Endodermal cell (in vitro differentiated cells): Measurements from ENCODE around the gene FES. TPM values are rescaled to one million over a fixed set of nuclear protein-coding genes. Genes with fewer than 3 reads are reported as not detected.

Source experiments
- DNase-seq: peaks from one replicate; pipeline ENCODE4 v3.0.0-alpha.2; 2017
- H3K27ac ChIP-seq: 2 replicates; pipeline ENCODE4 v1.5.1; 2013; ENCODE audit warnings: mild to moderate bottlenecking, low read depth, low read length, moderate library complexity
- H3K27me3 ChIP-seq: 2 replicates; pipeline ENCODE4 v1.6.1; 2013; ENCODE audit warnings: mild to moderate bottlenecking, low read length, moderate library complexity; ENCODE audit not compliant: insufficient read depth, control insufficient read depth, poor library complexity, severe bottlenecking
- H3K36me3 ChIP-seq: 2 replicates; pipeline ENCODE4 v1.7.0; 2013; ENCODE audit warnings: mild to moderate bottlenecking, low read length, moderate library complexity; ENCODE audit not compliant: control insufficient read depth, insufficient read depth
- H3K4me1 ChIP-seq: one replicate; pipeline ENCODE4 v1.7.0; 2013; ENCODE audit warnings: low read length; ENCODE audit not compliant: control insufficient read depth, insufficient read depth
- H3K4me3 ChIP-seq: 2 replicates; pipeline ENCODE4 v1.5.1; 2013; ENCODE audit warnings: mild to moderate bottlenecking, low read length, moderate library complexity
- H3K9ac ChIP-seq: 2 replicates; pipeline ENCODE4 v1.6.1; 2013; ENCODE audit warnings: mild to moderate bottlenecking, low read length, moderate library complexity; ENCODE audit not compliant: poor library complexity, severe bottlenecking; ENCODE audit errors: extremely low read depth
- H3K9me3 ChIP-seq: 2 replicates; pipeline ENCODE4 v1.6.1; 2013; ENCODE audit warnings: mild to moderate bottlenecking, low read length, moderate library complexity; ENCODE audit not compliant: control insufficient read depth
- H3K27ac Mint-ChIP-seq: 2 replicates; pipeline ENCODE4 v1.8.0; 2020; ENCODE audit warnings: mixed read lengths
- H3K27me3 Mint-ChIP-seq: 2 replicates; pipeline ENCODE4 v1.8.0; 2021; ENCODE audit warnings: mild to moderate bottlenecking, mixed read lengths; ENCODE audit not compliant: insufficient read depth
- H3K36me3 Mint-ChIP-seq: 2 replicates; pipeline ENCODE4 v1.8.0; 2020; ENCODE audit warnings: low read depth, mixed read lengths
- H3K4me1 Mint-ChIP-seq: 2 replicates; pipeline ENCODE4 v1.8.0; 2020; ENCODE audit warnings: mixed read lengths
- H3K4me3 Mint-ChIP-seq: 2 replicates; pipeline ENCODE4 v1.8.0; 2020; ENCODE audit warnings: mild to moderate bottlenecking, moderate library complexity, mixed read lengths
- H3K9me3 Mint-ChIP-seq: 2 replicates; pipeline ENCODE4 v1.8.0; 2020; ENCODE audit warnings: mild to moderate bottlenecking, mixed read lengths
- CTCF ChIP-seq: fragments of 200-600 bp; sonication (generic); conservative IDR thresholded peaks from 2 replicates; pipeline ENCODE4 v1.5.0; 2021; ENCODE audit warnings: antibody characterized with exemption, mild to moderate bottlenecking
- WGBS, 2 experiments: methylation state at CpG; one replicate each; pipeline versions ENCODE4 v1.1.5 to v1.1.7; 2013; ENCODE audit warnings: missing lambda C conversion rate in 2 of 2, mixed read lengths in 1 of 2; ENCODE audit not compliant: insufficient coverage in 1 of 2, insufficient read length in 1 of 2; 5-methylcytosine and 5-hydroxymethylcytosine counted together
- total RNA-seq, 2 donors: library from RNA; stranded (reverse); fragmentation: NEBNext Ultra II Directional in 1 of 2; extraction: Animal tissue kit (Norgen Biotek cat#: 25700) in 1 of 2; gene quantifications; 2 replicates in 1 of 2; 3 replicates in 1 of 2; pipeline ENCODE4 v1.2.1, GENCODE V29; 2021

FES gene
- total RNA-seq, 2 donors from 2014 or later = 25.9 to 29.9 TPM

GRCh38 chr15:90884719-90885431 is 571 bp downstream of the FES start:
- Mint-ChIP-seq H3K4me1 (peaks cover 19% of the 10 kb centered on the region), H3K4me3 (peak overlapping the region; percentile 56), H3K9me3 (no peaks in the 10 kb centered on the region), H3K36me3 (peaks cover 11% of the 10 kb centered on the region), H3K27ac (peak overlapping the region; percentile 35), H3K27me3 (no peaks in the 10 kb centered on the region)
- no peak for DNase-seq
- no peak for TF ChIP-seq CTCF
- no peak overlapping the region for H3K27ac ChIP-seq
- H3K36me3 ChIP-seq = peaks cover 3% of the 10 kb centered on the region
- H3K9ac ChIP-seq = peak overlapping the region; percentile 30
- WGBS, 2 experiments = 76 to 83% methylated on average over 7 to 16 of the region's 16 CpGs
- H3K4me1 ChIP-seq = peaks cover 15% of the 10 kb centered on the region
- peak overlapping the region; percentile 72 for H3K4me3 ChIP-seq
- H3K27me3 ChIP-seq = no peaks in the 10 kb centered on the region
- no peaks in the 10 kb centered on the region for H3K9me3 ChIP-seq

DNA sequence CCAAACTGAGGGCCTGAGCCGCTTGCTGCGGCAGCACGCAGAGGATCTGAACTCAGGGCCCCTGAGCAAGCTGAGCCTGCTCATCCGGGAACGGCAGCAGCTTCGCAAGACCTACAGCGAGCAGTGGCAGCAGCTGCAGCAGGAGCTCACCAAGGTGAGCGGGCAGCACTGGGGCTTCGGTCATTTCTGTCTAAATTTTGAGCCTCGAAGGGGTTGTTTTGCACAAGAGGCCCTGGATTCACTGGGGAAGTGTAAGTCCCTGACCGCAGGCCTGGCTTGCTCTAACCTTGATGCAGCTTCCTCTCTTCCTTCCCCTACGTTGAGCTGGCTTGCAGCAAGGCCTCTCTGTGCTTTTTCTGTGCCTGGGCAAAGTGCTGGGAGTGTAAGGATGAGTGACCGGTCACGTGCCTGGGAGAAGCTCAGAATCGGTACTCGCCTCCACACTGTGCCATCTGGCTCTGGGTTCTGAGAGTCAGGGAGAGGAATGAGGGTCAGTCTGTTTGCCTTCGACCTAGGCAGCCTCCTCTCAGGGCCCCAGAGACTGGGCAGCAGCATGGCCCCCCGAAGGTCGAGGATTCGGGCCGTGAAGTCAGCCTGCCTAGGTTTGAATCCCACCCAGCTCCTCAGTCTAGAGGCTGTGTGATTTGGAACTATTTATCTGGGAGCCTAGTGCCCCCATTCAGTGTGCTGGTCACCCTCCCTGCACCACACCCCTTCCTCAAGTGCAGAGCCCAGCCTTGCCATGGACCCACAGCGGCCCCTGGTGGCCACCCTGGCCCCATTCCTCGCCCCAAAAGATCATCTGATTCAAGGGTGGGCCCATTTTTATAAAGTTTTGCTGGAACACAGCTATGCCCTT is 1.4 kb downstream of the FES start:
- Histone ChIP-seq H3K36me3 (peaks cover 3% of the 10 kb centered on the region), H3K4me1 (peaks cover 15% of the 10 kb centered on the region), H3K9ac (no peak overlapping the region), H3K4me3 (no peak overlapping the region), H3K27ac (no peak overlapping the region), H3K27me3 (no peaks in the 10 kb centered on the region), H3K9me3 (no peaks in the 10 kb centered on the region)
- Mint-ChIP-seq H3K4me3 (peak overlapping the region; percentile 56), H3K27me3 (no peaks in the 10 kb centered on the region), H3K36me3 (peaks cover 12% of the 10 kb centered on the region), H3K9me3 (no peaks in the 10 kb centered on the region), H3K4me1 (peaks cover 19% of the 10 kb centered on the region), H3K27ac (peak overlapping the region; percentile 35)
- DNase-seq = peak; percentile 94
- peak; percentile 98 for TF ChIP-seq CTCF
- WGBS, 2 experiments = 79 to 87% methylated on average over 15 to 23 of the region's 23 CpGs

DNA sequence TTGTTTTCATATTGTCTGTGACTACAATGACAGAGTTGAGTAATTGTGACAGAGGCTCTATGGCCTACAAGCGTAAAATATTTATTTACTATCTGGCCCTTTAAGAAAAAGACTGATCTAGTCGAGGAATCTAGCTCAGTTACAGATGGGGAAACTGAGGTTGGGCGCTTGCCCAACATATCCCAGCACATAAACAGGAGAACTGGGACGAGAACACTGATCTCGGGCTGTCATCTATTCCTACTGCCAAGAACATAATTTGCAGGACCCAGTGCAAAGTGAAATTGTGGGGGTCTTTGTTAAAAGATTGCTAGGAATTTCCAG is 1.9 kb downstream of the FES start:
- no peak for DNase-seq
- TF ChIP-seq CTCF = peak; percentile 4
- H3K27ac Mint-ChIP-seq = no peak overlapping the region
- Histone ChIP-seq H3K4me3 (no peak overlapping the region), H3K9ac (no peak overlapping the region), H3K9me3 (no peaks in the 10 kb centered on the region), H3K27ac (no peak overlapping the region), H3K36me3 (no peaks in the 10 kb centered on the region), H3K4me1 (peaks cover 15% of the 10 kb centered on the region), H3K27me3 (no peaks in the 10 kb centered on the region)
- H3K36me3 Mint-ChIP-seq = peaks cover 11% of the 10 kb centered on the region
- H3K4me1 Mint-ChIP-seq = peaks cover 19% of the 10 kb centered on the region
- H3K9me3 Mint-ChIP-seq = no peaks in the 10 kb centered on the region
- H3K27me3 Mint-ChIP-seq = no peaks in the 10 kb centered on the region
- whole genome bisulfite sequencing, 2 experiments = 76 to 81% methylated on average over 4 of the region's 5 CpGs
- no peak overlapping the region for H3K4me3 Mint-ChIP-seq
